Adrenal gland (tissue), 12 donors: ENCODE measurements around the gene HS6ST2. TPM values are rescaled to one million over a fixed set of nuclear protein-coding genes. Genes with fewer than 3 reads are reported as not detected.

Experiments used
- DNase-seq, 7 donors: peaks; one replicate each; pipeline ENCODE4 v3.0.0-alpha.2; 2019 to 2020
- H3K27ac ChIP-seq, 5 donors: fragments of 200-600 bp; sonication (generic) in 4 of 5; 1 replicate in 3 of 5; 2 replicates in 2 of 5; pipeline versions ENCODE4 v1.5.1 to v1.8.0; 2016 to 2020; ENCODE audit warnings: mild to moderate bottlenecking in 1 of 5
- H3K27me3 ChIP-seq: fragments of 200-600 bp; 2 replicates; pipeline ENCODE4 v1.8.0; 2021
- H3K36me3 ChIP-seq, 2 donors: fragments of 200-600 bp; replicated peaks in 1 of 2; 1 replicate in 1 of 2; 2 replicates in 1 of 2; pipeline versions ENCODE4 v1.5.1 to v1.8.0; 2018 to 2022
- H3K4me1 ChIP-seq, 2 donors: fragments of 200-600 bp; replicated peaks in 1 of 2; 1 replicate in 1 of 2; 2 replicates in 1 of 2; pipeline versions ENCODE4 v1.5.1 to v1.8.0; 2018 to 2021
- H3K4me3 ChIP-seq, 4 donors: fragments of 200-600 bp; sonication (generic) in 3 of 4; one replicate each; pipeline ENCODE4 v1.5.1; 2016 to 2018
- H3K9me3 ChIP-seq, 3 donors: fragments of 200-600 bp; sonication (generic) in 1 of 3; replicated peaks in 1 of 3; 1 replicate in 2 of 3; 2 replicates in 1 of 3; pipeline versions ENCODE4 v1.5.1 to v1.8.0; 2016 to 2021
- POLR2A ChIP-seq, 2 donors: fragments of 450-650 bp; IDR thresholded peaks; one replicate each; pipeline ENCODE4 v1.6.1; 2017; ENCODE audit warnings: antibody characterized with exemption in 2 of 2, mild to moderate bottlenecking in 2 of 2, moderate library complexity in 1 of 2
- WGBS, 4 donors: extraction: QIAGEN DNeasy Blood & Tissue Kit in 2 of 4; methylation state at CpG; one replicate each; pipeline versions ENCODE4 v1.1.5 to v1.1.7; 2013 to 2017; 5-methylcytosine and 5-hydroxymethylcytosine counted together
- intact Hi-C, 2 donors: fragments of 100-400 bp; cut with DNase I; formaldehyde crosslinking; loops; one replicate each; pipeline versions ENCODE4 v1.14.1 to v1.15.0; 2022 to 2023
- polyA plus RNA-seq, 3 donors: library from polyadenylated mRNA; stranded (reverse); fragments of 200-250 nt in 2 of 3; fragments of 350-450 nt in 1 of 3; fragmentation: Illumina TruSeq in 1 of 3; extraction: RNeasy Lipid Tissue Mini Kit (QIAGEN cat#74804) in 1 of 3; gene quantifications; one replicate each; pipeline ENCODE4 v1.2.3, GENCODE V29; 2013 to 2014
- total RNA-seq, 9 donors: library from RNA; depleted of rRNA in 4 of 9; stranded (reverse); fragments of >200 nt in 4 of 9; fragments of 120-200 nt in 1 of 9; fragmentation: NEBNext Ultra II Directional in 1 of 9; extraction: Animal tissue kit (Norgen Biotek cat#: 25700) in 1 of 9; gene quantifications; one replicate each; pipeline versions ENCODE4 v1.1.0 to v1.2.4, GENCODE V29; 2013 to 2023
- TF ChIP-seq, protein P1 (sequence below), 6 experiments: fragments of 450-650 bp in 4 of 6; fragments of 200-600 bp in 2 of 6; sonication (generic) in 1 of 6; IDR thresholded peaks; 1 replicate in 5 of 6; 2 replicates in 1 of 6; pipeline versions ENCODE4 v1.5.1 to v1.8.0; 2016 to 2021; ENCODE audit warnings: antibody characterized with exemption in 6 of 6, mild to moderate bottlenecking in 2 of 6, moderate library complexity in 1 of 6
- donor health status: healthy with polysubstance abuse.
- donor health status: Bipolar disorder and iron deficiency.
- donor health status: DM: yes; HTN: yes; CAD: no.
- donor health status: DM: no; HTN: no; CAD: no.
- donor health status: DM: no; HTN: no; CAD: no.
- donor health status: DM: yes; HTN: yes; CAD: no.

Gene HS6ST2
- total and polyA plus RNA-seq, 12 donors, result 0.24 to 6.0 (median 1.3) TPM

DNA sequence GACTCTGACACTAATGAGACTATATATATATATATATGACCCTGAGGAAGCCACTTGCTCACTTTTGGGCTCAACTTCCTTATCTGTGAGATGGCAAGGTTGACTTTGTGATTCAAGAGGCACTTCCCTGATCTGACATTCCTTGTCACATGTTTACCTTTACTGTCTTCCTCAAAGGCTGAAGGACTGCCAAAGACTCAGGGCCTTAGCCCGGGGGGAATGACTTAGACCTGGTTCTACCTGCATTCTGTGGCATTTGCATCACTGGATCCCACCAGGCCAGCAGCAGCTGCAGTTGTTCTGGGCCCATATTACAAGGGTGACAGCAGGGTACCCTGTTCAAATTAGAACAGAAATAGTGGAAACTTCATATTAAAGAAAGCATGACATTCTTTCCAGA, 3.1 kb upstream of the HS6ST2 start:
- no peaks in the 10 kb centered on the region for H3K36me3 ChIP-seq
- intact Hi-C loops, result no loop called here
- peaks cover 41% of the 10 kb centered on the region for H3K27me3 ChIP-seq
- TF ChIP-seq, protein P1, sequence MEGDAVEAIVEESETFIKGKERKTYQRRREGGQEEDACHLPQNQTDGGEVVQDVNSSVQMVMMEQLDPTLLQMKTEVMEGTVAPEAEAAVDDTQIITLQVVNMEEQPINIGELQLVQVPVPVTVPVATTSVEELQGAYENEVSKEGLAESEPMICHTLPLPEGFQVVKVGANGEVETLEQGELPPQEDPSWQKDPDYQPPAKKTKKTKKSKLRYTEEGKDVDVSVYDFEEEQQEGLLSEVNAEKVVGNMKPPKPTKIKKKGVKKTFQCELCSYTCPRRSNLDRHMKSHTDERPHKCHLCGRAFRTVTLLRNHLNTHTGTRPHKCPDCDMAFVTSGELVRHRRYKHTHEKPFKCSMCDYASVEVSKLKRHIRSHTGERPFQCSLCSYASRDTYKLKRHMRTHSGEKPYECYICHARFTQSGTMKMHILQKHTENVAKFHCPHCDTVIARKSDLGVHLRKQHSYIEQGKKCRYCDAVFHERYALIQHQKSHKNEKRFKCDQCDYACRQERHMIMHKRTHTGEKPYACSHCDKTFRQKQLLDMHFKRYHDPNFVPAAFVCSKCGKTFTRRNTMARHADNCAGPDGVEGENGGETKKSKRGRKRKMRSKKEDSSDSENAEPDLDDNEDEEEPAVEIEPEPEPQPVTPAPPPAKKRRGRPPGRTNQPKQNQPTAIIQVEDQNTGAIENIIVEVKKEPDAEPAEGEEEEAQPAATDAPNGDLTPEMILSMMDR (IDR thresholded peaks at IDR 0.05), result no peak
- no peak for TF ChIP-seq POLR2A (IDR thresholded peaks at IDR 0.05)
- no peaks in the 10 kb centered on the region for H3K9me3 ChIP-seq
- H3K27ac ChIP-seq, result no peak overlapping the region
- H3K4me1 ChIP-seq, result peaks cover 0 to 4% of the 10 kb centered on the region in 2 donors
- DNase-seq, result no peak
- 55 to 84% (median 68%) methylated on average over 1 of the region's 1 CpG for WGBS, 4 donors
- H3K4me3 ChIP-seq, result no peak overlapping the region

DNA sequence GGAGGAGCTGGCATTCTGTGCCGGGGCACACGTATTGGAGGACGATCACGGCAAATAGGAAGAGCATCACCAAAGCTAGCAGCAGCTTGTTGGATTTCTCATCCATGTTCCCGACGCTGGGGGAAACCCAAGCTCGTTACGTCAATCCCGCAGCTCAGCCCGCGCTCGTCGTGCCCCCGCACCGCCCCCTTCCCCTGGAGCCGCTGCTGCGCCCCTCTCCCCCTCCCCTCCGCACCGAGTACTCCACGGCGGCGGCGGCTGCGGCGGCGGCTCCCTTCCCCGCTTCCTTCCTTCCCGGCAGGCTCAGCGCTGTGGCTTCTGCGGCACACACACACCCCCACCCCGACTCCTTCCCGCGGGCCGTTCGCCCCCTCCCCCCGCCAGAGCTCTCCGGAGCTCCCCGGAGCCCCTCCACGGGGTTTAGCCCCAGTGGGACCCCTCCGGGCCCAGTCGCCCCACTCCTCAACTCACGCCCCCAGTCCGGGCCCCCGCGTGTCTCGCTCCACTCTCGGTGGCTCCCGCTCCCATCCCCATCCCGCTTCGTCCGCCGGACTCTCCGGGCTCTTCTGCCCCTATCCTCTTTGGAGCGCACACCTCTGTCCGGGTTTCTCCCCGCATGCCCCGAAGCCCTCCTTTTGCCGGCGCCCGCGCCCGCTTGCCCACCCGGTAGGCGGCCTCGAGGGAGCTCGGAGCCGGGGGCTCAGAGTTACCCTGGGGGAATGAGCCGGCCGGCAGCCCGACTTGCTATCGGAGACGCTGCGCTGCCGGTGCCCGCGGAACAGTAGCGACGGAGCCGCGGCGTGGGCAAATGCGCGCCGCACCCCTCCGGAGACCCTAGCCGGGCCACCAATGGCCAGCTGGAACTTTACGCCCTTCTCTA, 978 bp downstream of the HS6ST2 start:
- DNase-seq, result no peak
- Histone ChIP-seq H3K9me3 (no peaks in the 10 kb centered on the region), H3K4me3 (peak overlapping the region in 1 of 4 donors; percentile 44), H3K36me3 (no peaks in the 10 kb centered on the region), H3K4me1 (peaks cover 0 to 4% of the 10 kb centered on the region in 2 donors), H3K27ac (no peak overlapping the region), H3K27me3 (peaks cover 47% of the 10 kb centered on the region)
- intact Hi-C loops, result no loop called here
- no peak for TF ChIP-seq POLR2A (IDR thresholded peaks at IDR 0.05)
- TF ChIP-seq, protein P1 (IDR thresholded peaks at IDR 0.05), result no peak
- 1 to 36% (median 14%) methylated on average over 18 to 87 of the region's 87 CpGs for WGBS, 4 donors

DNA sequence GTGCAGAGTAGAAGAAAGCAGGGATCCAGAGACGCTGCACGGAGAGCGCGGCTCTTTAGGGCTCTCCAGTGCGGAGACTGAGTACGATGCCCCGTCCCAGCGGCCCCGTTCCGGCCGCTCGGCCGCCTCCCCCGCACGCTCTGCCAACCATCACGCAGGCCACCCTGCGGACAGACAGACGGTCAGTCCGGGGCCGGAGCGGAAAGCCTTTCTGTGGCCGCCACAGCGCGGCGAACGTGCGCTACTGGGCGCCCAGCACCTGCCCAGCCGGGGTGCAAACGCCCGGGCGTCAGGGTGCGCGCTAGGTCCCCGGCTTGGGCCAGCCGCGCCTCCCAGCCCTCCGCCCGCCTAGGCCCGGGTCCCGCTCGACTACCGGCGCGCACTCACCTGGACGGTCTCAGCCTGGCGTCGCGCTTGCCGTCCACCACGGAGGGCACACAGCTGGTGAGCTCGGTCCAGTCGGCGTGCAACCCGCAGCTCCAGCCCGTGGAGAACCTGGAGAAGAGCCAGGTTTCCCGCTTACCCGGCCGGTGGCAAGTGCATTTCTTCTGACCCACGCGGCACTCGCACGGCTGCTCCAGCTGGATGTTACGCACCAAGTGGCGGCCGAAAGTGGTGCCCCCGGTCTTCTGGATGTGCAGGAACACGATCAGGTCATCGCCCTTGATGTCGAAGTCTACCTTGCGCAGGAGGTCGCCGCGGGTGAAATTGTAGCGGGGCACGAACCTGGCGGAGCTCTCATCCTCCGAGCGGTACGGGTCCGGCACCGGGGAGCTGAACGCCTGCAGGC, 1.8 kb downstream of the HS6ST2 start:
- H3K27ac ChIP-seq, result no peak overlapping the region
- no peak for DNase-seq
- H3K36me3 ChIP-seq, result no peaks in the 10 kb centered on the region
- intact Hi-C loops, result no loop called here
- WGBS, 4 donors, result 1 to 39% (median 16%) methylated on average over 27 to 83 of the region's 83 CpGs
- TF ChIP-seq, protein P1 (IDR thresholded peaks at IDR 0.05), result no peak
- no peak for TF ChIP-seq POLR2A (IDR thresholded peaks at IDR 0.05)
- peaks cover 42% of the 10 kb centered on the region for H3K27me3 ChIP-seq
- peaks cover 0 to 4% of the 10 kb centered on the region in 2 donors for H3K4me1 ChIP-seq
- H3K9me3 ChIP-seq, result no peaks in the 10 kb centered on the region
- peak overlapping the region in 1 of 4 donors; percentile 44 for H3K4me3 ChIP-seq

DNA sequence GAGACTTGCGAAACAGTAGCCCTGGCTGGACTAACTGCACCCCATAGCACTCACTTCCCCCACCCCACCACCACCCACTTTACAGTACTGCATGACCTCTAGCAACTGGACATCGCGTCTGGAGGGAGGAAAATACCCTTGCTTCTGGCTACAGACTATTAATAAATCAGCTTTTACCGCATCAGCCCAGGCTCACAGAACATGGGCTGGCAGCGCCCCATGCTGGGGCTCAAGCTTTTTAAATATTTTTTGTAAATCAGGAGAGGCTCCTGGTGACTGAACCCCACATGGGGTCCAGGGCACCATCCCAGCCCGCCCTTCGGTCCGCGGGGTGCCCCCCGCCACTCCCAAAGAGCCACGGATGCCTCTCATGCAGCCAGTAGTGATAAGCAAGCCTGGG, 2.7 kb downstream of the HS6ST2 start:
- peaks cover 39% of the 10 kb centered on the region for H3K27me3 ChIP-seq
- peaks cover 0 to 4% of the 10 kb centered on the region in 2 donors for H3K4me1 ChIP-seq
- 10 to 54% (median 30%) methylated on average over 6 to 11 of the region's 11 CpGs for WGBS, 4 donors
- intact Hi-C loops, result no loop called here
- no peak for TF ChIP-seq POLR2A (IDR thresholded peaks at IDR 0.05)
- TF ChIP-seq, protein P1 (IDR thresholded peaks at IDR 0.05), result no peak
- no peaks in the 10 kb centered on the region for H3K9me3 ChIP-seq
- H3K36me3 ChIP-seq, result no peaks in the 10 kb centered on the region
- DNase-seq, result no peak
- no peak overlapping the region for H3K27ac ChIP-seq
- no peak overlapping the region for H3K4me3 ChIP-seq
